ENCODE data around the gene DPYSL5.

DPYSL5 gene

GRCh38 chr2:26892922-26893524 lies 45.1 kb downstream of the DPYSL5 start:
- TF ChIP-seq REST (IDR thresholded peaks at IDR 0.05; ENCODE audit: insufficient read depth in 1 of 2, low read depth in 2 of 2, low read length in 2 of 2), result no peak
- no peak for TF ChIP-seq SIN3A (IDR thresholded peaks at IDR 0.05; ENCODE audit: borderline replicate concordance, insufficient read depth, low read length)
- TF ChIP-seq TAF1 (IDR thresholded peaks at IDR 0.05; ENCODE audit: borderline replicate concordance, insufficient read depth, low read length), result no peak
- no peak for TF ChIP-seq POLR2AphosphoS5 (IDR thresholded peaks at IDR 0.05; ENCODE audit: low read depth, low read length)
- no peak for TF ChIP-seq FOXP2 (optimal IDR thresholded peaks at IDR 0.05; ENCODE audit: borderline replicate concordance, extremely low read depth, extremely low read length, insufficient read depth)

- no peak for TF ChIP-seq REST (IDR thresholded peaks at IDR 0.05; ENCODE audit: insufficient read depth in 1 of 2, low read depth in 2 of 2, low read length in 2 of 2)
- TF ChIP-seq FOXP2 (optimal IDR thresholded peaks at IDR 0.05; ENCODE audit: borderline replicate concordance, extremely low read depth, extremely low read length, insufficient read depth), result no peak
- no peak for TF ChIP-seq TAF1 (IDR thresholded peaks at IDR 0.05; ENCODE audit: borderline replicate concordance, insufficient read depth, low read length)
- no peak for TF ChIP-seq SIN3A (IDR thresholded peaks at IDR 0.05; ENCODE audit: borderline replicate concordance, insufficient read depth, low read length)
- TF ChIP-seq POLR2AphosphoS5 (IDR thresholded peaks at IDR 0.05; ENCODE audit: low read depth, low read length), result no peak
Measured at GRCh38 chr2:26894136-26894535, 46.2 kb downstream of the DPYSL5 start.

- TF ChIP-seq REST (IDR thresholded peaks at IDR 0.05; ENCODE audit: insufficient read depth in 1 of 2, low read depth in 2 of 2, low read length in 2 of 2), result no peak
- TF ChIP-seq FOXP2 (optimal IDR thresholded peaks at IDR 0.05; ENCODE audit: borderline replicate concordance, extremely low read depth, extremely low read length, insufficient read depth), result no peak
- no peak for TF ChIP-seq SIN3A (IDR thresholded peaks at IDR 0.05; ENCODE audit: borderline replicate concordance, insufficient read depth, low read length)
- no peak for TF ChIP-seq TAF1 (IDR thresholded peaks at IDR 0.05; ENCODE audit: borderline replicate concordance, insufficient read depth, low read length)
- TF ChIP-seq POLR2AphosphoS5 (IDR thresholded peaks at IDR 0.05; ENCODE audit: low read depth, low read length), result no peak
Measured at GRCh38 chr2:26897807-26898479, 50.0 kb downstream of the DPYSL5 start.

- no peak for TF ChIP-seq SIN3A (IDR thresholded peaks at IDR 0.05; ENCODE audit: borderline replicate concordance, insufficient read depth, low read length)
- no peak for TF ChIP-seq TAF1 (IDR thresholded peaks at IDR 0.05; ENCODE audit: borderline replicate concordance, insufficient read depth, low read length)
- no peak for TF ChIP-seq POLR2AphosphoS5 (IDR thresholded peaks at IDR 0.05; ENCODE audit: low read depth, low read length)
- TF ChIP-seq REST (IDR thresholded peaks at IDR 0.05; ENCODE audit: insufficient read depth in 1 of 2, low read depth in 2 of 2, low read length in 2 of 2), result no peak
- TF ChIP-seq FOXP2 (optimal IDR thresholded peaks at IDR 0.05; ENCODE audit: borderline replicate concordance, extremely low read depth, extremely low read length, insufficient read depth), result no peak
Measured at GRCh38 chr2:26898480-26899078, 50.6 kb downstream of the DPYSL5 start.

All from PFSK-1 (cell line).